Measurements from ENCODE around the gene PCDH17. TPM values are rescaled to one million over a fixed set of nuclear protein-coding genes. Genes with fewer than 3 reads are reported as not detected.

Gene PCDH17
- total RNA-seq, 3 donors from 2014 or later = 1.3 to 5.9 (median 1.4) TPM

DNA sequence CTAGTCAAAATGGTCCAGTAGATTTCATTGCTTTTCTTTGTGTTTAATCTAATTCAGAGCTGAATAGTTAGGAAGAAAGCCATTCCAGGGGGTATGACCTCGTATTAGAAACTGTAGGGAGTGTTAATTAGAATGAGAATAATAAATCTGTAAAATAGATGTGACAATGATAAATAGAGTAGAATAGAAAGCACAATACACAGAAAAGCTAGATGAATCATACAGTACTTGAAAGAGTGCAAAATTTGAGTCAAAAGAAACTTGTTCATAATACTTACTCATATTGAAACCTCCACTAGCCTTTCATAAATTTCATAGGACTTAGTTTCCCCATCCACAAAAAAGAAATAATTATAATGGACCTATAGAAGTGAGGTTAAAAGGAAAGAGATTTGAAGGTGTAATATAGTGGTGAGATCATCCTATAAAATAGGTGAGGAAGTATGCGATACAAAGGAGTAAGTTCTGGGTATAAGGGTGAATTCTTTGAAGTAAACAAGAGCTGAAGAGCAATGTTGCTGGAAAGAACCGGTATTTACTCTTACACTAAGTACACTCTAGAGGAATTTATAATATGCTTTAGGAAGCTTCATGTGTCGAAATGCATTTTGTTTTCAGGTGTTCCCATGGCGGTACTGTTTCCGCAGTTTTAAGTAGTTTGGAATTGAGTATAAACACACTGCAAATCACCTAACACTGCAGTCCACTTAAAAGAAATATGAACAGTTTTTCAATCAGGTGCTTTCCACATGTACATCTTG, 21.9 kb downstream of the PCDH17 start:
- Histone ChIP-seq H3K4me3 (no peak overlapping the region), H3K9me3 (no peaks in the 10 kb centered on the region), H3K27ac (no peak overlapping the region), H3K4me1 (no peaks in the 10 kb centered on the region), H3K36me3 (no peaks in the 10 kb centered on the region), H3K27me3 (no peaks in the 10 kb centered on the region)
- no peak for DNase-seq (ENCODE audit: low spot score in 2 of 2)
- intact Hi-C loops (cut with DNase I; ENCODE audit: low total_unique reads) = no loop called here
- TF ChIP-seq, protein P1, sequence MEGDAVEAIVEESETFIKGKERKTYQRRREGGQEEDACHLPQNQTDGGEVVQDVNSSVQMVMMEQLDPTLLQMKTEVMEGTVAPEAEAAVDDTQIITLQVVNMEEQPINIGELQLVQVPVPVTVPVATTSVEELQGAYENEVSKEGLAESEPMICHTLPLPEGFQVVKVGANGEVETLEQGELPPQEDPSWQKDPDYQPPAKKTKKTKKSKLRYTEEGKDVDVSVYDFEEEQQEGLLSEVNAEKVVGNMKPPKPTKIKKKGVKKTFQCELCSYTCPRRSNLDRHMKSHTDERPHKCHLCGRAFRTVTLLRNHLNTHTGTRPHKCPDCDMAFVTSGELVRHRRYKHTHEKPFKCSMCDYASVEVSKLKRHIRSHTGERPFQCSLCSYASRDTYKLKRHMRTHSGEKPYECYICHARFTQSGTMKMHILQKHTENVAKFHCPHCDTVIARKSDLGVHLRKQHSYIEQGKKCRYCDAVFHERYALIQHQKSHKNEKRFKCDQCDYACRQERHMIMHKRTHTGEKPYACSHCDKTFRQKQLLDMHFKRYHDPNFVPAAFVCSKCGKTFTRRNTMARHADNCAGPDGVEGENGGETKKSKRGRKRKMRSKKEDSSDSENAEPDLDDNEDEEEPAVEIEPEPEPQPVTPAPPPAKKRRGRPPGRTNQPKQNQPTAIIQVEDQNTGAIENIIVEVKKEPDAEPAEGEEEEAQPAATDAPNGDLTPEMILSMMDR (IDR thresholded peaks at IDR 0.05) = no peak
- no peak for TF ChIP-seq POLR2AphosphoS5 (IDR thresholded peaks at IDR 0.05)
- no peak for TF ChIP-seq POLR2A (IDR thresholded peaks at IDR 0.05)

DNA sequence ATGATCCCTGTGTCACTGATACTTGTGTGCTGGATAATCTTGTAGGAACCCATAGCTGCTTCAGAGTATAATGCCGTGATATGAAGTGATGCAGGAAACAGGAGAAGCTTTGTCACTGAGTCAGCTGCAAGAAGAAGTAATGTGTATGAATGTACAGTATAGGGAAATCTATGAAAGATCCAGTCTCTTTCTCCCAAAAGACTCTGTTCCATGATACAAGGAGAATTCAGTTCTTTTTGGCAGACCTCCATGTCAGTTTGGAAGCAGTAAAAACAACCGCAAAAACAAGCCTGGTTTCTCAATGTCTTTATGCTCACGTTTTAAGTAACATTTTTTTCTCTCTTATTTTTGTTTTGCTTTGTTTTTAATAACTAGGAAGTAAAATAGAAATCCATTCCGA, 33.9 kb downstream of the PCDH17 start:
- Histone ChIP-seq H3K4me1 (no peaks in the 10 kb centered on the region), H3K4me3 (no peak overlapping the region), H3K9me3 (no peaks in the 10 kb centered on the region), H3K27me3 (no peaks in the 10 kb centered on the region), H3K36me3 (no peaks in the 10 kb centered on the region), H3K27ac (no peak overlapping the region)
- TF ChIP-seq POLR2A (IDR thresholded peaks at IDR 0.05) (no peak), POLR2AphosphoS5 (IDR thresholded peaks at IDR 0.05) (no peak)
- TF ChIP-seq, protein P1 (IDR thresholded peaks at IDR 0.05) = no peak
- DNase-seq (ENCODE audit: low spot score in 2 of 2) = no peak
- intact Hi-C loops (cut with DNase I; ENCODE audit: low total_unique reads) = no loop called here

DNA sequence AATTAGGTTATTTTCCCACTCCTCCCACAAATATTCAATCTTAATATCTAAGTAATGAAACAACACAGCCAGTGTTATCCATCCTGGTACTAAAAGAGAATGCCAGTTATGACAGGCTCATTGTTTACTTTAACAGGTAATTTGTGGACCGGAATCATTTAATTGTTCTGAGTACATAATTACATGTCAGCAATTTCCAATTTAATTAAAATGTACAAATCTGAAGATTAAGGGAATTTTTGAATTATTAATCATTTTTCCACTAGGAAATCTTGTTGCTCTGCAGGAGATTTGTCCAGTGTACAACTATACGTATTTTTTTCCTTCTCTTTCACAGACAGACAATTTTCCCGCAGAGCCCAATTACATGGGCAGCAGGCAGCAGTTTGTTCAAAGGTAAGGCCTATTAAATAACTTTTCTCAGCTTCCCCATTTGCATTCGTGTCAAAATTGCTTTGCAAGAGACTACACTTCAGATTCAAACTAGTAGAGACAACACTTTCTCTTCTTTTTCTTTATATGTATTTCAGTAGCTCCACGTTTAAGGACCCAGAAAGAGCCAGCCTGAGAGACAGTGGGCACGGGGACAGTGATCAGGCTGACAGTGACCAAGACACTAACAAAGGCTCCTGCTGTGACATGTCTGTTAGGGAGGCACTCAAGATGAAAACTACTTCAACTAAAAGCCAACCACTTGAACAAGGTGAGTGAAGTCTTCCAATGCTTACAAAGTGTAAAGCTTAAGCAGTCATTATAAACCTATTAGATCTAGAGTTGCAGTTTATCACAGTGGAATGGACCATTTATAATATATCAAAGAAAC, 34.8 kb downstream of the PCDH17 start:
- no peak overlapping the region for H3K27ac ChIP-seq
- DNase-seq (ENCODE audit: low spot score in 2 of 2) = no peak
- H3K27me3 ChIP-seq = no peaks in the 10 kb centered on the region
- no peaks in the 10 kb centered on the region for H3K36me3 ChIP-seq
- intact Hi-C loops (cut with DNase I; ENCODE audit: low total_unique reads) = no loop called here
- H3K4me3 ChIP-seq = no peak overlapping the region
- TF ChIP-seq, protein P1 (IDR thresholded peaks at IDR 0.05) = no peak
- TF ChIP-seq POLR2A (IDR thresholded peaks at IDR 0.05) = no peak
- TF ChIP-seq POLR2AphosphoS5 (IDR thresholded peaks at IDR 0.05) = no peak
- no peaks in the 10 kb centered on the region for H3K9me3 ChIP-seq
- no peaks in the 10 kb centered on the region for H3K4me1 ChIP-seq

DNA sequence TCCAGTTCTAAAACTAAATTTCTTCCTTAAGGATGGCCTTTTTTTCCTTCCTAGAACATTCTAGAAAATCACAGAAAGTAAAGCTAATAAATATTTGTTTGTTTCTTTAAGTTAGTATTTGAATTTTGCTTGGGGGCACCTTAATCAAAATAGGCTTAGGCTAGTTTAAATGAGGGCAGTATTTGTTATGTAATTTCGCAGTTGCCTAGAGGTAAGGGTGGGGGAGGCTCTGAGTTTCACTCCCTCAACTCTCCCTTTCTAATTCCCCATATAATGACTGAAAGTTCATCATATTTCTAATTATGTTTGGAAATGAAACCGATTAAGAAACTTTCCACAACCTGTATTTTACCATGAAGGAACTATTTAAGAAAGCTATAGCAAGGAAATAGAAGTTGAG, 40.6 kb downstream of the PCDH17 start:
- H3K4me1 ChIP-seq = no peaks in the 10 kb centered on the region
- no peak overlapping the region for H3K27ac ChIP-seq
- H3K9me3 ChIP-seq = no peaks in the 10 kb centered on the region
- no peaks in the 10 kb centered on the region for H3K36me3 ChIP-seq
- intact Hi-C loops (cut with DNase I; ENCODE audit: low total_unique reads) = no loop called here
- no peak overlapping the region for H3K4me3 ChIP-seq
- TF ChIP-seq, protein P1 (IDR thresholded peaks at IDR 0.05) = no peak
- TF ChIP-seq POLR2AphosphoS5 (IDR thresholded peaks at IDR 0.05) (no peak), POLR2A (IDR thresholded peaks at IDR 0.05) (no peak)
- no peaks in the 10 kb centered on the region for H3K27me3 ChIP-seq
- no peak for DNase-seq (ENCODE audit: low spot score in 2 of 2)

DNA sequence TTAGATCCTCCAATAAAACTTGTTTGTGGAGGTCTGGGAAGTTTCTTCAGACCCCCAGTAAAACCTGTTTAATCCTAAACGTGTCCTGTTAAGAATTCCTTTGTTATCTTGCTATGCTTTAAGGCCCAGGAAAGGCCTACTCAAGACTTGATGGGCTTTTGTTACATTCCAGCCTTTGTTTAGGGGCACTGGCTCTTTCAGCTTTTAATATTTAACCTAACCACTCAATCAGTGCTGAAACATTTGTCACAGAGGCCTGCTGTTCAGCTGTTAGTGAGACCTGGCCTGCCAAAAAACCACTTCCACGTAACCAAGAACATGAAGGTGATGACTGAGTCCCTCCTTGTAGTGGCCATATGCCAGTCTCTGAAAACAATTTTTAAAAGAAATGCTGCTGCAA, 41.7 kb downstream of the PCDH17 start:
- Histone ChIP-seq H3K27ac (no peak overlapping the region), H3K9me3 (no peaks in the 10 kb centered on the region), H3K36me3 (no peaks in the 10 kb centered on the region), H3K4me1 (no peaks in the 10 kb centered on the region), H3K27me3 (no peaks in the 10 kb centered on the region), H3K4me3 (no peak overlapping the region)
- no peak for DNase-seq (ENCODE audit: low spot score in 2 of 2)
- TF ChIP-seq, protein P1 (IDR thresholded peaks at IDR 0.05) = no peak
- TF ChIP-seq POLR2A (IDR thresholded peaks at IDR 0.05) = no peak
- no peak for TF ChIP-seq POLR2AphosphoS5 (IDR thresholded peaks at IDR 0.05)
- intact Hi-C loops (cut with DNase I; ENCODE audit: low total_unique reads) = no loop called here
